HG02870 (cell line): Measurements from ENCODE around the gene EFNA1.
"Not testable (repeated sequence)": the region's sequence is repeated elsewhere in the genome, so short reads cannot be mapped to it uniquely, and the experiment has no call there.

Experiments
- ATAC-seq: cut with Tn5 transposase; IDR thresholded peaks from one replicate; pipeline ENCODE4 v1.9.1; 2021; ENCODE audit warnings: mild to moderate bottlenecking, moderate library complexity; ENCODE audit not compliant: unreplicated experiment

EFNA1 gene

GRCh38 chr1:155141749-155142148 lies 14.1 kb downstream of the EFNA1 start:
- ATAC-seq, result no peak

DNA sequence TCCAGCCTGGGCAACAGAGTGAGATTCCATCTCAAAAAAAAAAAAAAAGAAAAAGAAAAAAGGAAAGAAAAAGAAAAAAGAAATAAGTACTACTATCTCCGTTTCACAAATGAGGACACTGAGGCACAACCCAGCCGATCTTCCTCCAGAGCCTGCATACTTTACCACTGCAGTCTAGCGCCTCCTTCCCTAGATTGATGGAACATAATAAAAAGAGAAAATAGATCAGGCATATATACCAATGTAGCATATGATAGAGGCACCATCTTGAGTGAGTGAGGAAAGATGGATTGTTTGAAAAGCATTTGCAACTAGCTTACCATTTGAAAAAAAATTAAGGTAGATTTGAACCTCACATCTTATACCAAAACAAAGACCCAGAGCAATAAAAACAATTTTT lies 17.8 kb downstream of the EFNA1 start:
- ATAC-seq, result no peak

- not testable (repeated sequence) for ATAC-seq
Measured at GRCh38 chr1:155155996-155156643, 28.4 kb downstream of the EFNA1 start.

DNA sequence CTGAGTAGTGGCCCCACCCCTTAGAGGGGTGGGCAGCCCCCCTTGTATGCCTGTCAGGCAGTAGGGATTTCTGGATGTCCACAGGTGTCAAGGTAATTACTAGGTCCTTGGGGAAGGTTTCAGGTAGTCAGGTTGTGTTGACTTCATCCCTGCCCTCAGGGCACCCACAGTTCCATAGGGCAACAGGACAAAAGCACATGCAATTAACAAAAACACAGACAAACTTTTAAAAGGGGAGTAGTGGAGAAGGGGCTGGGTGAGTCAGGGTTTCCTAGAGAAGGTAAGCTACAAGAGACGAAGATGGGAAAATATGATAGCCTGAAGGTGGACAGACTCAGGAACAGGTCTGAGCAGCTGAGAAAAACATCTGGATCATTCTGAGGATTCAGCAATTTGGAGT lies 31.3 kb downstream of the EFNA1 start:
- ATAC-seq, result no peak

DNA sequence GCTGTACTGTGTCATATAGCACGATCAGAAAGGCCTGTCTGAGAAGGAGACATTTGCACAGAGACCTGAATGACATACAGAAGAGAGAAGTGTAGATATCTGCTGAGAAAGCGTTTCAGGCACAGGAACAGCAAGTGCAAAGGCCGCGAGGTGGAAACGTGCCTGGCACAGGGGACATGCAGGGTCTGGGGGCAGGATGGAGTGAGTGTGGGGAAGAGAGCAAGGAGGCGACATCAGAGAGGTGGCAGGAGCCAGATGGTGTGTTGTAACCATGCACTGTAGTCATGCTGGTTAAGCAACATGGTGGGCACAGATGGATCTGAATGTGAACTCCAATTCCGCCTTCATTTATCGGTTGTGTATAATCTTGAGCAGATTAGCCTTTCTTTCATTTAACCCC lies 32.5 kb downstream of the EFNA1 start:
- no peak for ATAC-seq

DNA sequence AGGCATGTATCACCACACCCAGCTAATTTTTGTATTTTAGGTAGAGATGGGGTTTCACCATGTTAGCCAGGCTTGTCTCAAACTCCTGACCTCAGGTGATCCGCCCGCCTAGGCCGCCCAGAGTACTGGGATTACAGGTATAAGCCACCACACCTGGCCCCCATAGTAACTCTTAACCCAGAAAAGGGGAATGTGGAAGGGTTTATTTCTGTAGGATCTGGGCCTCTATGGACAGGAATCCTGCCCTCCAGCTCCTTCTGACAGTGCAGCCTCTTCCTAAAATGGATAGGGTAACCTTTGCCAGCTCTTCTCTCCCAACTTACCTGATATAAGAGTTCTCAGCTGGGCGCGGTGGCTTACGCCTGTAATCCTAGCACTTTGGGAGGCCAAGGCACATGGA lies 35.0 kb downstream of the EFNA1 start:
- ATAC-seq, result not testable (repeated sequence)

DNA sequence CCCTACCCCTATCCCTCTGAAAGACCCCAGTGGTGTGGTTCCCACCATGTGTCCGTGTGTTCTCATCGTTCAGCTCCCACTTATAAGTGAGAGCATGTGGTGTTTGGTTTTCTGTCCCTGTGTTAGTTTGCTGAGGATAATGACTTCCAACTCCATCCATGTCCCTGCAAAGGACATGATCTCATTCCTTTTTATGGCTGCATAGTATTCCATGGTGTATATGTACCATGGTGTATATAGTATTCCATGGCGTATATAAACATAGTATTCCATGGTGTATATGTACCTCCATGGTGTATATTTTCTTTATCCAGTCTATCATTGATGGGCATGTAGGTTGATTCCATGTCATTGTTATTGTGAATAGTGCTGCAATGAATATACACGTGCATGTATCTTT lies 36.1 kb downstream of the EFNA1 start:
- ATAC-seq, result not testable (repeated sequence)

- not testable (repeated sequence) for ATAC-seq
Measured at GRCh38 chr1:155164625-155165024, 36.9 kb downstream of the EFNA1 start.

- ATAC-seq, result no peak
Measured at GRCh38 chr1:155166051-155166470, 38.4 kb downstream of the EFNA1 start.

- no peak for ATAC-seq
Measured at GRCh38 chr1:155166471-155167165, 38.9 kb downstream of the EFNA1 start.

DNA sequence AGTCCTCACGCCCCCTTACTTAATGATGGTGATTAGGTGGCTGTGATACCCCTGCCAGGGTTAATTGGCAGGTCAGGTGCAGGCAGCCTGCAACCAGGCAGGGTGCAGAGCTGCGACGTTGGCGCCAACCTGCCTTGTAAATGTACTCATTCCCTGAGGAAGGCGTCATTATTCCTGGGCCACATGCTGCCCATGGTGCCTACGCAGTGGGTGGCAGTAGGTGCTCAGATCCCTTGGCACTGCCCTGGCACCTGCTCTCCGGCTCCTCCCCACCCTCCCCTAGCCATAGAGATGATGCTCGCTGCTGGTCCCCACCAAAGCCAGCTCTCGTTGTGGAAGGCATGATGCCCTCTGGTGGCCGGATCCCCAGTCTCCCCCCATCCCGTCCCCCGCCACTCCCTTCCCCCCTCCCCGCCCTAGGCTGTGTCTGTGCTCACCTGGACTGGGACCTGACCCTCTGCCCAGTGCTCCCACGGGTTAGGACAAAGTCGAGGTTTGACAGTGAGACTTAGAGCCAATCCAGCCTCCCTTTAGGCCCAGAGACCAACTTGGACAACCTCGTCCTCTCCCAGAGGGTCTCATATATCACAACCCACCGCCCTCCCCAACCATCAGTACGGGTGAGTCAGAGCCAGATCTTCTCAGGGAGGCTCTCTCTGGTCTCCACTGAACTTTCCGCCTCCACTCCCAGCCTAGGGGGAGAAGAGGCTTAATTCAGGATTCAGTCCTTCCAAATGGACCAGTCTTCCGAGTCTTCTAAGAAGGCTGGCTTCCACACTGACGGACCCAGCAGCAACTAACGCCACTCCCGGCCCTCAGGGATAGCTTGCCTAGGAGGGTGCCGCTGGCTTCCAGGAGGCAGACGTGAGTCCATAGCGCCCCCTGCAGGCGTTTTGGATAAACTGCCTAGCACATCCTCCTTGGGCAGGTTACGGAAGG lies 39.8 kb downstream of the EFNA1 start:
- no peak for ATAC-seq

DNA sequence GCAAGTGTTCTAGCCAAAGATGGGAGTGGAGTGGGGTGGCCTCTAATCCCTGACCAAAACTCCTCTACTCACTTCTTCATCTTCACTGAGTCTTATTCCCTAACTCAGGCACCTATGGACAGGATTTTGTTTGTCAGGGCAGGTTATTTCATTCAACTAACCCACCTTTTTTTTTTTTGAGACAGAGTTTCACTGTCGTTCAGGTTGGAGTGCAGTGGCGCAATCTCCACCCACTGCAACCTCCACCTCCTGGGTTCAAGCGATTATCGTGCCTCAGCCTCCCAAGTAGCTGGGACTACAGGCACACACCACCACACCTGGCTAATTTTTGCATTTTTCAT lies 40.4 kb downstream of the EFNA1 start:
- ATAC-seq, result not testable (repeated sequence)

- ATAC-seq, result no peak
Measured at GRCh38 chr1:155168456-155169210, 41.0 kb downstream of the EFNA1 start.

DNA sequence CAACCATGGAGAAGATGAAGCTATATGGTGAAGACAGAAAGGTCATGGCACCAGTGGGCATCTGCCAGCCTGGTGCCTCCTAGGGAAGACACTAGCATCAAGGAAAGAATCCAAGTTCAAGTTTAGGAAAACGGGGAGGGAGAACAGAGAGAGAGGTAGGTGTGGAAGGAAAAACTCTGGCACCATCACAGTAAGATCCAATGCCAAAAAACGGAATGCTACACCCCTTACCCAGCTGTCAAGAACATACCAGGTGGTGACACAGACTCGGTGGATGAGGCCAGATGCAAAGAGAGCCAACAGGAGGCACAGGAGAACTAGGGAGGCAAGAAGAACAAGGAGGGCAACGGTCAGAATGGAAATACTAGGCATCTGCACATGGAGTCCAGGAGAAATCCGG lies 41.9 kb downstream of the EFNA1 start:
- no peak for ATAC-seq

DNA sequence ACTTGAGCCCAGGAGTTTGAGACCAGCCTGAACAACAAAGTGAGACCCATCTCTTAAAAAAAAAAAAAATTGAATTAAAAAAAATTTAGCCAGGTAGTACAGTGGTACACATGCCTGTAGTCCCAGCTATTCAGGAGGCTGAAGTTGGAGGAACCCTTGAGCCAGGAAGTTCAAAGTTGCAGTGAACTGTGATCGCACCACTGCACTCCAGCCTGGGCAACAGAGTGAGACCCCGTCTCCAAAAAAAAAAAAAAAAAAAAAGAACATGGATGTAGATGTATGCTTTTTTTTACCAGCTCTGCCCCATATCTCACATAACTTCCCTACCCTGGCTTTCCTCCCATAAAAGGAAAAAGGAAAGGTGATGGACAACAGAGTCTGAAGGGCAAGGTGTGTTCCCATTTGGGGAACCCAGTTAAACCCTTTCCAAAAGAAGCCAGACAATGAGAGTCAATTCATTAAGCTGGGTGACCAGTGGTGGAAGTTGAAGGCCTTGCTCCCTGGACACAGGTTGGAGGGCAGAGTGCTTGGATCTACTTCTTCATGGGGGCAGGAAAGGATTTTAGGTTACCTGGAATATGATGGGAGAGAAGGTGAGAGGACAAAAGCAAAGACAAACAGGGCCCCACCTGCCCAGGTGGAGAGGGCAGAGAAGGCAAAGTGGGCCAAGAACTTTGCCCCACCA lies 42.6 kb downstream of the EFNA1 start:
- ATAC-seq, result no peak

DNA sequence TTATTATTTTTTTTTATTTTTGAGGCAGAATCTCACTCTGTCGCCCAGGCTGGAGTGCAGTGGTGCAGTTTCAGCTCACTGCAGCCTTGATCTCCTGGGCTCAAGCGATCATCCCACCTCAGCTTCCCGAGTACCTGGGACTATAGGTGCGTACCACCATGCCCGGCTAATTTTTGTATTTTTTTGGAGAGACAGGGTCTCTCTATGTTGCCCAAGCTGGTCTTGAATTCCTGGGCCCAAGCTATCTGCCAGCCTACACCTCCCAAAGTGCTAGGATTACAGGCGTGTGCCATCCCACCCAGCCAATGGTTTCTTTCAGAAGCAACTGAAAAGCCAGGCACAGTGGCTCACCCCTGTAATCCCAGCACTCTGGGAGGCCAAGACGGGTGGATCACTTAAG lies 43.1 kb downstream of the EFNA1 start:
- ATAC-seq, result no peak

- peak; percentile 27 for ATAC-seq
Measured at GRCh38 chr1:155171836-155172731, 44.4 kb downstream of the EFNA1 start.

DNA sequence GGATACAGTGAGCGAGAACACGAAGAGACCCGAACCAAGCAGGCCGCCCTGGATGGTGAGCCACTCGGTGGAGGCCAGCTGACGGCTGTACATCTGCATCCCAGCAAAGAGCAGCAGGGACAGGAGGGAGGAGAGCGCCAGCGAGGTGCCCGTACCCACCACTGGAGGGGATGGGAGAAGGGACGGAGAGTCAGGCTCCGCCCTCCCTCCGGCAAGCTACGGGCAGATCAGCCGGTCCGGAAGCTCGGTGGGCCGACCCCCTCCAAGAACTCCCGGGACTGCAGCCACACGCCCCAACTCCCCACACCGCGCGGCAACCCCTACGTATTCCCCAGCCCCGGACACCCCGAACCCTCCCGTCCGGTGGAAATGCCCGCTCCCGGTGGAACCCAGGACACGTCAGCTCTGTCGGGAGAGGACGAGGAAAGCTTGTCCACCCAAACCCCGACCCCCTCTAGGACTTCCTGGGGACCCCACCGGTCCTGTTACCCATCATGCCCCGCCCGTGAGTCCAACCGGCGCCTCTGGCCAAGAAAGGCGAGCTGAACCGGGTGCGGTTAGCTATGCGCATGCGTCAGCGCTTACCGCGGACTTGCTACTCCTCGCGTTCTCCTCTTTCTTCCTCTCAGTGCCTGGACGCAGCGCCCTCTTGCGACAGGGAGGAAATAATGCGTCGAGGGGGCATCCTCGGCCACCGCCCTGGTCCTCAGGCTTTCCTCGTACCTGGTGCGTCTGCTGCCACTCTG lies 45.2 kb downstream of the EFNA1 start, which contains the start of gene KRTCAP2:
TSS of gene KRTCAP2 (minus strand) at position 573 of the 746 bp plus-strand sequence. CDS start at position 493, 80 bp downstream.
- peak; percentile 49 for ATAC-seq
